NCI-H1092 treated with DMSO at 0.1 percent for 48 hours (cell line): ENCODE results near the gene MECP2.
"Not testable (repeated sequence)": the region's sequence is repeated elsewhere in the genome, so short reads cannot be mapped to it uniquely, and the experiment has no call there.

Experiments used
- DNase-seq: peaks from one replicate; lab custom pipeline; 2025; lab: John Stamatoyannopoulos, UW

MECP2 gene

DNA sequence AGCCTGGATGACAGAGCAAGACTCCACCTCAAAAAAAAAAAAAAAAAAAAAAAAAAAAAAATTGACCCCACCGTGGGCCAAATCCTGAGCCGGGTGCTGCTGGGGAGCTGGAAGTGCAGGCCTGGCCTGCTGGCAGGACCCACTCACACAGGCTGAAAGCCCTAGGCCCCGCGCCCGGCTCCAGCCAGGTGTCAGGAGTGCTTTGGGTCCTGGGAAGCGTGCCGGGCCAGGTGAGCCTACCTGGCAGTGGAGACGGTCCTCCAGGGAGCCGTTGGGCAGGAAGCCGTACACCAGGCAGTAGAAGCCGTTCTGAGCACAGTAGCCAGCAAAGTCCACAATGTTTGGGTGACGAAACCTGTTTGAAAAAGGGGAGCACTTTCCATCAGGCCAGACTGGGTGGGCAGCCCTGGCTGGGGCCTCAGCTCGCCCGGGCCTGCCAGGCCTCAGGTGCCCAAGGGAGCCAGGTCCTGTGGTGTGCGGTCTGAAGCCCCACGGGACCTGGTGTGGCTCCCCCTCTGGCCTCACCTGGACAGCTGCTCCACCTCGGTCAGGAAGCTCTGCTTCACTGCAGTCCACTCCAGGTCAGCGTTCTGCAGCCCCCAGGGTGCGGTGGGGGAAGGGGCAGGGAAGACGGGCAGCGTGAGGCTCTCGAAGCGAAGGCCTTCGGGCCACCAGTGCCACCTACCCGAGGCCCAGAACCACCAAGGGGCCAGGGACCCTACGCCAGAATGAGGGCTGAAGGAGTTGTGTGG is 79.6 kb downstream of the MECP2 start:
- DNase-seq = no peak

DNA sequence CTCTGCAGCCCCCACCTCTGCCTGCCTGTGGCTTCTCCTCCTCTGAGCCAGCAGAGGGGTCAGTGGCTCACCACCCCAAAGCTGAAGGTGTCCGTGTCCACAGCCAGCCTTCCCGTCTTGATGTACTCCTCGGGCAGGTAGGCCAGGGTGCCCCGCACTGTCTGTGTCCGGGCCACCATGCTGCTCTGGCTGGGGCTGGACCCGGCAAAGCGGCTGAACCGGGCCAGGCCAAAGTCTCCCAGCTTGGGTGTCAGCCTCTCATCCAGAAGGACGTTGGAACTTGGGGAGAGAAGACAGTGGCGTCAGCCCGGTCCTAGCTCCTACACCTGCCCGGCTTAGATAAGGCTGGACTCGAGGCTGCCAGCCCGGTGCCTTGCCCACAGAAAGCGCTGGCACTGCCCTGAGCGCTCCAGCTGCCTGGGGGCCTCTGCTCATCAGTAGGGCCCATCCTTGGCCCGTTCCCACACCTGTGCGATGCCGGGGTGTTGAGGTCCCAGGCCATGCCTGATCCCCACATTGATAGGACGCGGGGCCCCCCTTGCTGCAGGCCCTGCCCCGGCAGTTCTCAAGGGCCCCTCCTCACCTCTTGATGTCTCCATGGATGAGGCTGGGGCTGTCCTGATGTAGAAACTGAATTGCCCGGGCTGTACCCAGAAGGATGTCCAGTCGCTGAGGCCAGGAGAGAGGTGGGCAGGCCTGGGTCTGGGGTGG is 81.0 kb downstream of the MECP2 start:
- DNase-seq = no peak

- DNase-seq = no peak
These were observed 81.8 kb downstream of the MECP2 start for GRCh38 chrX:154015581-154016264.

- no peak for DNase-seq
These were observed 82.8 kb downstream of the MECP2 start for GRCh38 chrX:154014429-154015380.

DNA sequence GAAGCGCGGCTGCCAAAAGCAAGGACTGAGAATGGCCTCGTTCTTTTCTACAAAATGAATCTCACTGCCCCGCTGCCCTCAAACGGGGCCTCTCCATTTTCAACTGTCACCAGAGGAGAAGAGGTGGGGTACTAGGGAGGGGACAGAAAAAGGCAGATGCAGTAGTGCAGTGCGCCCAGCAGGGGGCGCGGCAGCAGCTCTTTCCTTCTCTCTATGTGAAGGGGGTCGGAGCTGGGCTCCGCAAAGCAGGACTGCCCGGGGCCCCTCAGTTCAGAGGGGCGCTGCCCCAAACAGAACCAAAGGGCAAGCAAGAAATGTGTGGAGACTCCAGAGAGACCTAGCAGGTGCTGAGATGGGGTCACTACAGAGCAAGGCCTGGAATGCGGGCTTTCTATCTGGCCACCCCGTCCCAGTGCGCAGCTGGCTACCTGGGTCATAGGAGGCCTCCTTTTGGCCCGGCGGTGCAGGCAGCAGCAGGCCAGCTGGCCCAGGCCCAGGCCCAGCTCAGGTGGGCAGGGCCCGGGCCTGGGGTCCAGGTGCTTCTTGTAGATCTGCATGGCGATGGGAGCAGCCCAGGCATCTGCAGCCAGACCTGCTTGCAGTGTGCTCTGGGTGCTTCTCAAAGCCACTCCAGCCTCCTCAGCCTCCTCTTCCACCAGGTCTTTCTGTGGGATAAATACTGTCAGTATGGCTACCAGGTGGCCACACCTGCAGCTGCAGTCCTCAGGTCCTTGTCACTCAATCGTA is 83.7 kb downstream of the MECP2 start:
- DNase-seq = peak; percentile 31

DNA sequence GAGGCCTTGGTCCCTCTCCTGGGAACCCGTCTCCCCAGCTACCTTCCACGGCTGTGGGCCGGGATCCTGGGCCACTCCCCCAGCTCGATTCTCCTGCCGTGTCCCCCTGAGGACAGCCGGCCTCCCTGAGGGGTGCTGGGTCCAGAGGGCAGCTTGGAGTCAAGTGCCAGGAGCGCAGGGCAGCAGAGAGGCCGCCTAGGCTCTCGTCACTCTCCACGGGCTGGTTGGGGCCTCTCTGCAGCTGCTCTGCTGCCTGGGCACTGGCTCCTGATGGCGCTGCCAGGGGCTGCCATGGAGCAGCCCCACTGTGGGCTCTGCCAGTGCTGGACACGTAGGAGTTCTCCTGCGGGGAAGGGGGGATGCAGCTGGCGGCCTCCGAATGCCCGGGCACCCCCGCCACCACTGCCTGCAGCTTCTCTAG is 84.5 kb downstream of the MECP2 start:
- DNase-seq = no peak

- DNase-seq = no peak
These were observed 85.1 kb downstream of the MECP2 start for GRCh38 chrX:154012336-154012991.

GRCh38 chrX:154011376-154012335 is 85.9 kb downstream of the MECP2 start:
- no peak for DNase-seq

DNA sequence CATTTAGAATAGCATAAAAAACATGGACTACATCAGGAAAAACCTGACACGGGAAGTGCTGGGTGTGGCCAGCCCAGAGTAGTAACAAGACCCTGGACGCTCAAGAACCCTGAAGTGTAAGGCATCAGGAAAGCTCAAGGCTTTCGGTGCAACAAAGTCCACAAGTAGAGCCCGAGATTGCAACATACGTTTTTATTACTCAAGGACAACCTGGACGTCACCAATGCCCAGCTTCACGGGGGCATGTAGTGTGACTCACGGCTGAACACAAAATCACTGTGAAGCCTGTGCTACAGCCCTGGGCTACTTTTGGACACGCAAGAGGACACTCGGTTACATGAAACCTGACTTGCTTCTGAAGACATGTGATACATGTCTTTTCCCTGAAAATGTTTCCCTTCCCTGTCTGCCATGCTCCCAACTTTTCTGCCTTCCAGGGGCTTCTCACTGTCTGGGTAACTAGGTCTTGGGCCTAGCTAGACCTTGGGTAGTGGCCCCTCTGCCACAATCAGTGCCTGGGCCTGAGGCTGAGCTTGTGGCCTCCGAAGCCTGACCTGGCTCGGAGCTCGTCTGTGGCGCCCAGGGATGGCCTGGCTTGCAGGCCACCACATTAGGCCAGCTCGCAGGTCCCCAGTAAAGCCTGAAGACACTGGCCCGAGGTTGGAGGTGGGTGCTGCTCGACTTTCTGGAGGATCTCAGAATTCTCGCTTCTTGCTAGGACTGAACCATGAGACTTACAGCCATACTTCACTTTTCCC is 87.0 kb downstream of the MECP2 start:
- no peak for DNase-seq

GRCh38 chrX:154008521-154008920 is 89.0 kb downstream of the MECP2 start:
- DNase-seq = no peak

DNA sequence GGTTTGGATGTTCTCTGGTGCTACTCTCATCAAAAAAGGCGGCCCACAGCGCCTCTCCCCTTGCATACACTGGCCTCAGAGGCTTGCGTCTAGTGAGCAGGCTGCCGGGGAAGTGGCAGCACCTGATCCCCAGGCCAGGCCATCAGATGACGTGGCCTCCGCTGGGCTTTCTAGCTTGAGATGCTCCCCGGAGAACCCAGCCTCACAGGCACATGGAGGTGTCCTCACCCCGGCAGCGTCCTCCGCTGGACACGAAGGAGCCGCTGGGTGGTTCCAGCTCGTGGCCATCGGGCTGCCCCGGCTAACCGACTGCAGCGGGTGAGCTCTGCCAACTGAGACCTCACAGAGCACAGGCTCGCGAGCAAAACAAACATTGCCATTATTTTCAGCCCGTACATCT is 90.6 kb downstream of the MECP2 start:
- DNase-seq = no peak

- no peak for DNase-seq
These were observed 93.2 kb downstream of the MECP2 start for GRCh38 chrX:154004315-154004714.

GRCh38 chrX:154002215-154002719 is 95.2 kb downstream of the MECP2 start:
- peak; percentile 48 for DNase-seq

- DNase-seq = no peak
These were observed 97.5 kb downstream of the MECP2 start for GRCh38 chrX:154000051-154000450.

GRCh38 chrX:153999359-154000037 is 98.0 kb downstream of the MECP2 start:
- no peak for DNase-seq

GRCh38 chrX:153995504-153995903 is 102.0 kb downstream of the MECP2 start:
- no peak for DNase-seq

GRCh38 chrX:153994398-153994797 is 103.1 kb downstream of the MECP2 start:
- DNase-seq = not testable (repeated sequence)

DNA sequence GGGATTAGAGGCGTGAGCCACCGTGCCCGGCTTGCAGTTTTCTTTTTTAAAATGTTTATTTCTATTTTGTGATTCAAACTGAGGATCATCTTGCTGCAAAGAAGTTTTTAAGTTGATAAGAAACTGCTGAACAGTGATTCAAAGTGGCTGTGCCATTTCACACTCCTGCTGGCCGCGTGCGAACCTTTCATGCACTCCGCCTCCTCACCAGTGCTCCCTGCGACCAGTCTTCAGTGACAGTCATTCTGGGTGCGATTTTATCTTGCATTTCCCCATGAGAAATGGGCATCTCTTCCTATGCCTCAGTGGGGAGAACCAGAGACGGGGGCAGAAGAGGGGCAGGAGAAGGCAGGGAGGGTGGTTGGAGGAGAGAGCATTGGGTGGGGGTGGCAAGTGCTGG is 103.5 kb downstream of the MECP2 start:
- no peak for DNase-seq
